Activated CD4-positive, alpha-beta T cell treated with anti-CD3 and anti-CD28 coated beads, Interleukin-2, amount 10 ng/mL, durations not matched to agents 24 days and 14 days (primary cell): Measurements from ENCODE around the gene GATA5. TPM values are rescaled to one million over a fixed set of nuclear protein-coding genes. Genes with fewer than 3 reads are reported as not detected.
A peak's percentile ranks its signal among the peaks of the same experiment; 100 is the strongest.

ENCODE experiments used
- DNase-seq: peaks from one replicate; pipeline ENCODE4 v3.0.0; 2022
- H3K27ac Mint-ChIP-seq: one replicate; pipeline ENCODE4 v1.8.0; 2022; ENCODE audit warnings: mild to moderate bottlenecking, mixed read lengths
- H3K27me3 Mint-ChIP-seq: one replicate; pipeline ENCODE4 v1.8.0; 2022; ENCODE audit warnings: mixed read lengths
- H3K36me3 Mint-ChIP-seq: one replicate; pipeline ENCODE4 v1.8.0; 2022; ENCODE audit warnings: low read depth, mild to moderate bottlenecking, mixed read lengths
- H3K4me1 Mint-ChIP-seq: one replicate; pipeline ENCODE4 v1.8.0; 2021; ENCODE audit warnings: mixed read lengths
- H3K4me3 Mint-ChIP-seq: one replicate; pipeline ENCODE4 v1.8.0; 2022; ENCODE audit warnings: mild to moderate bottlenecking, moderate library complexity, mixed read lengths
- H3K9me3 Mint-ChIP-seq: one replicate; pipeline ENCODE4 v1.8.0; 2021; ENCODE audit warnings: mixed read lengths
- intact Hi-C: fragments of 100-400 bp; cut with micrococcal nuclease; formaldehyde crosslinking; loops from one replicate; pipeline ENCODE4 v1.15.1; 2023
- total RNA-seq: library from RNA; stranded (reverse); gene quantifications from 2 replicates; pipeline ENCODE4 v1.2.3, GENCODE V29; 2022

Gene GATA5
- total RNA-seq, result not detected in 2 replicates

GRCh38 chr20:62475772-62476055 is at the start of gene GATA5:
Gene GATA5, minus strand, starts transcription at chr20:62475995. Its CDS starts 474 bp downstream, at chr20:62475521.
- peaks cover 50% of the 10 kb centered on the region for H3K27me3 Mint-ChIP-seq
- H3K4me3 Mint-ChIP-seq, result no peak within 1 kb of the TSS
- no peaks in the 10 kb centered on the region for H3K36me3 Mint-ChIP-seq
- H3K9me3 Mint-ChIP-seq, result no peaks in the 10 kb centered on the region
- intact Hi-C loops, result loop anchor here (5.0 kb wide), 1 partner anchor 702 kb away; no protein-coding TSS in a partner anchor
- no peak for DNase-seq
- H3K4me1 Mint-ChIP-seq, result no peaks in the 10 kb centered on the region
- no peak within 1 kb of the TSS for H3K27ac Mint-ChIP-seq

GRCh38 chr20:62525014-62525413 is 49.2 kb upstream of the GATA5 start:
- Mint-ChIP-seq H3K27me3 (peaks cover 8% of the 10 kb centered on the region), H3K9me3 (no peaks in the 10 kb centered on the region), H3K27ac (no peak overlapping the region), H3K36me3 (no peaks in the 10 kb centered on the region), H3K4me1 (peaks cover 16% of the 10 kb centered on the region), H3K4me3 (no peak overlapping the region)
- intact Hi-C loops, result no loop called here
- DNase-seq, result no peak

- no peak overlapping the region for H3K27ac Mint-ChIP-seq
Observed at GRCh38 chr20:62524505-62524911, 48.7 kb upstream of the GATA5 start.

GRCh38 chr20:62523473-62524203 is 47.8 kb upstream of the GATA5 start:
- Mint-ChIP-seq H3K4me1 (peaks cover 16% of the 10 kb centered on the region), H3K9me3 (no peaks in the 10 kb centered on the region), H3K27ac (peak overlapping the region; percentile 68), H3K36me3 (no peaks in the 10 kb centered on the region), H3K27me3 (peaks cover 8% of the 10 kb centered on the region), H3K4me3 (peak overlapping the region; percentile 56)
- intact Hi-C loops, result loop anchor here (2.0 to 5.0 kb wide), 2 partner anchors 21 to 79 kb away; no protein-coding TSS in a partner anchor
- peak; percentile 87 for DNase-seq

More at GRCh38 chr20:62524505-62524911, 48.7 kb upstream of the GATA5 start:
- intact Hi-C loops, result loop anchor here (5.0 kb wide), 1 partner anchor 78 kb away; no protein-coding TSS in a partner anchor
- H3K4me1 Mint-ChIP-seq, result peaks cover 16% of the 10 kb centered on the region
- H3K36me3 Mint-ChIP-seq, result no peaks in the 10 kb centered on the region
- H3K9me3 Mint-ChIP-seq, result no peaks in the 10 kb centered on the region
- H3K27me3 Mint-ChIP-seq, result peaks cover 8% of the 10 kb centered on the region
- no peak for DNase-seq
- no peak overlapping the region for H3K4me3 Mint-ChIP-seq

- DNase-seq, result no peak
- intact Hi-C loops, result loop anchor here (2.0 to 5.0 kb wide), 2 partner anchors 20 to 79 kb away; no protein-coding TSS in a partner anchor
- H3K4me3 Mint-ChIP-seq, result no peak overlapping the region
Observed at GRCh38 chr20:62522748-62523396, 47.1 kb upstream of the GATA5 start.

GRCh38 chr20:62519826-62520225 is 44.0 kb upstream of the GATA5 start:
- Mint-ChIP-seq H3K9me3 (no peaks in the 10 kb centered on the region), H3K27ac (no peak overlapping the region), H3K27me3 (peaks cover 4% of the 10 kb centered on the region), H3K4me1 (peaks cover 15% of the 10 kb centered on the region), H3K36me3 (no peaks in the 10 kb centered on the region), H3K4me3 (no peak overlapping the region)
- DNase-seq, result no peak
- intact Hi-C loops, result loop anchor here (5.0 kb wide), 1 partner anchor 82 kb away; no protein-coding TSS in a partner anchor

More at GRCh38 chr20:62522748-62523396, 47.1 kb upstream of the GATA5 start:
- Mint-ChIP-seq H3K9me3 (no peaks in the 10 kb centered on the region), H3K27me3 (peaks cover 8% of the 10 kb centered on the region), H3K4me1 (peaks cover 16% of the 10 kb centered on the region), H3K27ac (peak overlapping the region; percentile 68), H3K36me3 (no peaks in the 10 kb centered on the region)

- no peak overlapping the region for H3K27ac Mint-ChIP-seq
- intact Hi-C loops, result no loop called here
- H3K9me3 Mint-ChIP-seq, result no peaks in the 10 kb centered on the region
- no peak overlapping the region for H3K4me3 Mint-ChIP-seq
- no peaks in the 10 kb centered on the region for H3K36me3 Mint-ChIP-seq
- peaks cover 4% of the 10 kb centered on the region for H3K27me3 Mint-ChIP-seq
- H3K4me1 Mint-ChIP-seq, result peaks cover 10% of the 10 kb centered on the region
- DNase-seq, result no peak
Observed at GRCh38 chr20:62518911-62519310, 43.1 kb upstream of the GATA5 start.

GRCh38 chr20:62517901-62518610 is 42.3 kb upstream of the GATA5 start:
- Mint-ChIP-seq H3K4me3 (no peak overlapping the region), H3K27me3 (peaks cover 9% of the 10 kb centered on the region), H3K36me3 (no peaks in the 10 kb centered on the region), H3K9me3 (no peaks in the 10 kb centered on the region), H3K4me1 (peaks cover 4% of the 10 kb centered on the region), H3K27ac (no peak overlapping the region)
- intact Hi-C loops, result no loop called here
- DNase-seq, result no peak

- H3K9me3 Mint-ChIP-seq, result no peaks in the 10 kb centered on the region
- intact Hi-C loops, result no loop called here
- no peak overlapping the region for H3K27ac Mint-ChIP-seq
- H3K4me1 Mint-ChIP-seq, result no peaks in the 10 kb centered on the region
- H3K4me3 Mint-ChIP-seq, result no peak overlapping the region
- no peaks in the 10 kb centered on the region for H3K36me3 Mint-ChIP-seq
- DNase-seq, result no peak
- peaks cover 14% of the 10 kb centered on the region for H3K27me3 Mint-ChIP-seq
Observed at GRCh38 chr20:62517168-62517567, 41.4 kb upstream of the GATA5 start.

- Mint-ChIP-seq H3K36me3 (no peaks in the 10 kb centered on the region), H3K27me3 (peaks cover 14% of the 10 kb centered on the region)
- no peak for DNase-seq
Observed at GRCh38 chr20:62516338-62516737, 40.5 kb upstream of the GATA5 start.

GRCh38 chr20:62515826-62516225 is 40.0 kb upstream of the GATA5 start:
- intact Hi-C loops, result no loop called here
- H3K9me3 Mint-ChIP-seq, result no peaks in the 10 kb centered on the region

More at GRCh38 chr20:62516338-62516737, 40.5 kb upstream of the GATA5 start:
- no peak overlapping the region for H3K4me3 Mint-ChIP-seq
- no peaks in the 10 kb centered on the region for H3K9me3 Mint-ChIP-seq
- no peak overlapping the region for H3K27ac Mint-ChIP-seq
- intact Hi-C loops, result no loop called here
- H3K4me1 Mint-ChIP-seq, result no peaks in the 10 kb centered on the region

GRCh38 chr20:62515280-62515679 is 39.5 kb upstream of the GATA5 start:
- Mint-ChIP-seq H3K27me3 (peaks cover 12% of the 10 kb centered on the region), H3K27ac (no peak overlapping the region), H3K4me3 (no peak overlapping the region)

More at GRCh38 chr20:62515826-62516225, 40.0 kb upstream of the GATA5 start:
- Mint-ChIP-seq H3K27me3 (peaks cover 12% of the 10 kb centered on the region), H3K4me3 (no peak overlapping the region), H3K4me1 (no peaks in the 10 kb centered on the region), H3K36me3 (no peaks in the 10 kb centered on the region), H3K27ac (no peak overlapping the region)
- DNase-seq, result no peak

GRCh38 chr20:62513991-62514390 is 38.2 kb upstream of the GATA5 start:
- no peaks in the 10 kb centered on the region for H3K4me1 Mint-ChIP-seq
- intact Hi-C loops, result no loop called here
- H3K36me3 Mint-ChIP-seq, result no peaks in the 10 kb centered on the region
- no peak overlapping the region for H3K4me3 Mint-ChIP-seq
- no peaks in the 10 kb centered on the region for H3K9me3 Mint-ChIP-seq
- peaks cover 12% of the 10 kb centered on the region for H3K27me3 Mint-ChIP-seq
- DNase-seq, result no peak
- H3K27ac Mint-ChIP-seq, result no peak overlapping the region

More at GRCh38 chr20:62515280-62515679, 39.5 kb upstream of the GATA5 start:
- no peaks in the 10 kb centered on the region for H3K9me3 Mint-ChIP-seq
- DNase-seq, result no peak
- H3K36me3 Mint-ChIP-seq, result no peaks in the 10 kb centered on the region
- no peaks in the 10 kb centered on the region for H3K4me1 Mint-ChIP-seq
- intact Hi-C loops, result no loop called here
